Transverse colon (tissue), 4 donors: ENCODE data around the gene FAM83D. TPM values are rescaled to one million over a fixed set of nuclear protein-coding genes. Genes with fewer than 3 reads are reported as not detected.

Source experiments
- DNase-seq: peaks from one replicate; pipeline ENCODE4 v3.0.0-alpha.2; 2019
- H3K27ac ChIP-seq, 4 donors: fragments of 200-600 bp; sonication (generic); 2 replicates each; pipeline ENCODE4 v1.5.1; 2016 to 2018; ENCODE audit warnings: inconsistent platforms in 4 of 4
- H3K27me3 ChIP-seq: fragments of 200-600 bp; sonication (generic); 2 replicates; pipeline ENCODE4 v1.5.1; 2017; ENCODE audit warnings: inconsistent platforms
- H3K36me3 ChIP-seq, 4 donors: fragments of 200-600 bp; sonication (generic); 2 replicates each; pipeline ENCODE4 v1.5.1; 2017 to 2019; ENCODE audit warnings: inconsistent platforms in 4 of 4
- H3K4me1 ChIP-seq, 4 donors: fragments of 200-600 bp; sonication (generic); 2 replicates each; pipeline ENCODE4 v1.5.1; 2017 to 2020; ENCODE audit warnings: inconsistent platforms in 4 of 4
- H3K4me3 ChIP-seq, 4 donors: fragments of 200-600 bp; sonication (generic); 1 replicate in 1 of 4; 2 replicates in 3 of 4; pipeline versions ENCODE4 v1.5.1 to v1.6.1; 2017 to 2019; ENCODE audit warnings: inconsistent platforms in 4 of 4
- H3K9me3 ChIP-seq, 2 donors: fragments of 200-600 bp; sonication (generic); 2 replicates each; pipeline ENCODE4 v1.5.1; 2017 to 2019; ENCODE audit warnings: inconsistent platforms in 2 of 2
- EP300 ChIP-seq: sonication (generic); formaldehyde crosslinking; IDR thresholded peaks from one replicate; pipeline ENCODE4 v1.6.1; 2017; ENCODE audit warnings: antibody characterized with exemption, low read depth
- POLR2A ChIP-seq: fragments of 450-650 bp; IDR thresholded peaks from one replicate; pipeline ENCODE4 v1.6.1; 2016; ENCODE audit warnings: antibody characterized with exemption, mild to moderate bottlenecking, moderate library complexity
- POLR2AphosphoS5 ChIP-seq, 3 donors: sonication (generic); formaldehyde crosslinking; IDR thresholded peaks; one replicate each; pipeline ENCODE4 v1.6.1; 2016; ENCODE audit warnings: antibody characterized with exemption in 3 of 3
- WGBS, 2 donors: methylation state at CpG; one replicate each; pipeline ENCODE4 v1.1.5; 2018; ENCODE audit warnings: low coverage in 1 of 2; 5-methylcytosine and 5-hydroxymethylcytosine counted together
- in situ Hi-C, 4 donors: fragments of 200-750 bp; cut with MboI; loops; one replicate each; pipeline versions ENCODE4 v1.15.0 to v1.15.1; 2017; ENCODE audit warnings: low sequenced_read_pairs in 3 of 4, low pct_ligation_motif_present in 1 of 4, low pct_unique_long_range_greater_than_20kb in 1 of 4
- intact Hi-C: fragments of 100-400 bp; cut with DNase I; formaldehyde crosslinking; loops from one replicate; pipeline ENCODE4 v1.15.1; 2023; ENCODE audit warnings: low total_unique reads
- total RNA-seq, 4 donors: library from RNA; depleted of rRNA; stranded (reverse); fragments of >200 nt; gene quantifications; one replicate each; pipeline ENCODE4 v1.1.0, GENCODE V29; 2016
- TF ChIP-seq, protein P1 (sequence below), 5 experiments: fragments of 200-600 bp in 3 of 5; fragments of 450-650 bp in 2 of 5; sonication (generic) in 3 of 5; IDR thresholded peaks; 1 replicate in 2 of 5; 2 replicates in 3 of 5; pipeline ENCODE4 v1.5.1; 2016 to 2017; ENCODE audit warnings: antibody characterized with exemption in 5 of 5, inconsistent platforms in 3 of 5, mild to moderate bottlenecking in 2 of 5, moderate library complexity in 1 of 5

The FAM83D gene
- total RNA-seq, 4 donors from 2014 or later: 7.2 to 42.3 (median 19.6) TPM

DNA sequence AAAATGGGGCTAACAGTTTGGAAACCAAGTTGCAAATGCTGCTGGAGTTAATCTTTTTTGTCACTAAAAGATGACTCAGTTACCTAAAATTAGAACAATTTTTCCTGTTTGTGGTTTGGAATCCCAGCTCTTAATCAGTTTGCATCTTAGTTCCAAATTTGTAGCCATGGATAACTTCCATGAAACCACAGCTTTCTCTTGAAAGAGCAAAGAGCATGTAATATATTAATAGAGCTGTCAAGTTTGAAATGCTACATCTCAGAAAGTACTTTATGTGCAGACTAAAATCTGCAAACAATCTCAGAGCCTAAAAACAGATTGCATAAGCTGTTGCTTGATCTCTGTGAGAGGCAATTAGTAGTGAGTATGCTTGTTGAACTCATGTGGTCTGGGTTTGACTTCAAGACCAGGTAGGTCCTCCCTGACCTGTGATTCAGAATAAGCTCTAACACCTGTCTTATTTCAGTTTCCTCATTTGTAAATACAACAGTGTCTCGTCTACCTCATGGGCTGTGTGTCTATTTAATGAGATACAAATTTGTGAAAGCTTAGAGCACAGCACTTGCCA lies 59.5 kb downstream of the FAM83D start:
- in situ Hi-C loops: no loop called here
- no peak overlapping the region for H3K4me3 ChIP-seq

DNA sequence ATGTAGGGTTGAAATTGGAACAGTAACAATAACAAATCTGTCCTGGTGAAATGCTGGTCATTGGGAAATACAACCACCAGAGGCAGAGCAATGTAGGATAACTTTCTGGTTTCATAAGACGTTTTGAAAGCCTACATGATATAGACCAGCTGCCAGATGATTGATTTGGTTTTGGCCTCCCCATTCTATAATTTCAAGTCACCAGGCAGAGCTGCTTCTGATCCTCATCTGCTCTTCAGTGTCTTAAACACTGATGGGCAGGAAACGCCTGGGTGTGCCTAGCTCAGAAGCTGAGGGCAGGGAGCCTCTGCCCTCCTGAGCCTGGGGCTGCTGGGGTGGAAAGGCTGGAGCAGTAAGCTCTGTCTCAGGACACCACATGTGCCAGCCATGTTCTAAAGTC lies 60.4 kb downstream of the FAM83D start:
- H3K4me1 ChIP-seq: peaks cover 19 to 53% (median 31%) of the 10 kb centered on the region in 4 donors
- no peaks in the 10 kb centered on the region for H3K9me3 ChIP-seq
- peaks cover 0 to 3% (median 0%) of the 10 kb centered on the region in 4 donors for H3K36me3 ChIP-seq
- peak in 2 of 3 donors; percentile 73 to 77 for TF ChIP-seq POLR2AphosphoS5 (IDR thresholded peaks at IDR 0.05)
- TF ChIP-seq EP300: no peak
- TF ChIP-seq, protein P1, sequence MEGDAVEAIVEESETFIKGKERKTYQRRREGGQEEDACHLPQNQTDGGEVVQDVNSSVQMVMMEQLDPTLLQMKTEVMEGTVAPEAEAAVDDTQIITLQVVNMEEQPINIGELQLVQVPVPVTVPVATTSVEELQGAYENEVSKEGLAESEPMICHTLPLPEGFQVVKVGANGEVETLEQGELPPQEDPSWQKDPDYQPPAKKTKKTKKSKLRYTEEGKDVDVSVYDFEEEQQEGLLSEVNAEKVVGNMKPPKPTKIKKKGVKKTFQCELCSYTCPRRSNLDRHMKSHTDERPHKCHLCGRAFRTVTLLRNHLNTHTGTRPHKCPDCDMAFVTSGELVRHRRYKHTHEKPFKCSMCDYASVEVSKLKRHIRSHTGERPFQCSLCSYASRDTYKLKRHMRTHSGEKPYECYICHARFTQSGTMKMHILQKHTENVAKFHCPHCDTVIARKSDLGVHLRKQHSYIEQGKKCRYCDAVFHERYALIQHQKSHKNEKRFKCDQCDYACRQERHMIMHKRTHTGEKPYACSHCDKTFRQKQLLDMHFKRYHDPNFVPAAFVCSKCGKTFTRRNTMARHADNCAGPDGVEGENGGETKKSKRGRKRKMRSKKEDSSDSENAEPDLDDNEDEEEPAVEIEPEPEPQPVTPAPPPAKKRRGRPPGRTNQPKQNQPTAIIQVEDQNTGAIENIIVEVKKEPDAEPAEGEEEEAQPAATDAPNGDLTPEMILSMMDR (IDR thresholded peaks at IDR 0.05): peak in 1 of 5 experiments; percentile 4
- no peaks in the 10 kb centered on the region for H3K27me3 ChIP-seq
- in situ Hi-C loops (no loop called here), intact Hi-C loops (no loop called here)
- peak overlapping the region; percentile 51 to 73 (median 62) for H3K27ac ChIP-seq
- H3K4me3 ChIP-seq: no peak overlapping the region
- DNase-seq: no peak
- 43 to 66% methylated on average over 1 to 2 of the region's 2 CpGs for WGBS, 2 donors

More for the DNA sequence above, 59.5 kb downstream of the FAM83D start:
- no peaks in the 10 kb centered on the region for H3K27me3 ChIP-seq
- no peak for DNase-seq
- intact Hi-C loops: no loop called here
- WGBS, 2 donors: 25 to 42% methylated on average over 1 of the region's 1 CpG
- peaks cover 19 to 60% (median 34%) of the 10 kb centered on the region in 4 donors for H3K4me1 ChIP-seq
- H3K36me3 ChIP-seq: peaks cover 0 to 2% (median 0%) of the 10 kb centered on the region in 4 donors
- H3K27ac ChIP-seq: peak overlapping the region; percentile 51 to 73 (median 63)
- TF ChIP-seq, protein P1 (IDR thresholded peaks at IDR 0.05): no peak
- peak; percentile 25 to 83 (median 81) for TF ChIP-seq POLR2AphosphoS5 (IDR thresholded peaks at IDR 0.05)
- H3K9me3 ChIP-seq: no peaks in the 10 kb centered on the region

DNA sequence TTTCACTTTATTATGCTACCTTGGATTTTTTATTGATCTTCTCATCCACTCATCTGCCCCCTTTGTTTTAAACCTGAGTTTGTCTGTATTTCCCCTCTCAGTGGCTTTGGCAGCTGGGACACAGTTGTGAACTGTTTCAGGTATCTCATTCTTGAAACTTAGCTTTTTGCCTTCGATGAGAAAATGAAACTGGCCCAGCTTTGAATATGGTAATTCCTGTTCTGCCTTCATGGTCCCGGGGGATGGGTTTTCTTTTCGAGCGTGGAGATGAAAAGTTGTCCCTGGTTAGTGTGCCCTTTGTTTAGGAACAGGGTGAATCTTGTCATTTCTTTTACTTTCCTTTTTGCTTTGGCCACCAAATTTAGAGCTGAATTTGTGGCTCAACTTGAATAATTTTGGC lies 61.6 kb downstream of the FAM83D start:
- no peaks in the 10 kb centered on the region for H3K27me3 ChIP-seq
- no peak for TF ChIP-seq POLR2A
- TF ChIP-seq POLR2AphosphoS5 (IDR thresholded peaks at IDR 0.05): no peak
- TF ChIP-seq, protein P1 (IDR thresholded peaks at IDR 0.05): no peak
- TF ChIP-seq EP300: no peak
- H3K27ac ChIP-seq: peak overlapping the region in 1 of 4 donors; percentile 73
- no peaks in the 10 kb centered on the region for H3K9me3 ChIP-seq
- H3K36me3 ChIP-seq: peaks cover 0 to 3% (median 0%) of the 10 kb centered on the region in 4 donors
- in situ Hi-C loops (no loop called here), intact Hi-C loops (no loop called here)
- H3K4me3 ChIP-seq: no peak overlapping the region
- no peak for DNase-seq
- H3K4me1 ChIP-seq: peaks cover 19 to 44% (median 23%) of the 10 kb centered on the region in 4 donors
- 67 to 83% methylated on average over 3 to 4 of the region's 4 CpGs for WGBS, 2 donors

DNA sequence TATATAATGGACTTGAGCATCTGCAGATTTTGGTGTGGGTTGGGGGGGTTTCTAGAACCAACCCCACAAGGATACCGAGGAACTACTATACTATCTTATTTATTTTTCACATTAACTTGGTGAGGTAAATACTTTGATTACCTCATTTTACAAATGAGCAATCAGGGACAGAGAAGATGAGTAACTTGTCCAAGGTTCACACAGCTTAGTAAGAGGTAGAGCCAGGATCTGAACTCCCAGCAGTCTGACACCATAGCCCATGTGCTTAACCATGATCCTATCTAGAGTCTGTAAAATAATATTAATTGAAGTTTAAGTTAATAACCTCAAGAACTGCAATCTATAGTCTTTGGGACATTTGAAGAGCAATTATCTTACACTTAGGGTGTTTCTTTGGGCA lies 64.5 kb downstream of the FAM83D start:
- intact Hi-C loops (no loop called here), in situ Hi-C loops (no loop called here)
- no peak for DNase-seq
- TF ChIP-seq EP300 (no peak), POLR2A (no peak), POLR2AphosphoS5 (IDR thresholded peaks at IDR 0.05) (no peak)
- TF ChIP-seq, protein P1 (IDR thresholded peaks at IDR 0.05): no peak
- H3K4me1 ChIP-seq: peaks cover 11 to 20% (median 13%) of the 10 kb centered on the region in 4 donors
- no peaks in the 10 kb centered on the region for H3K9me3 ChIP-seq
- H3K36me3 ChIP-seq: peaks cover 0 to 6% (median under 1%) of the 10 kb centered on the region in 4 donors
- 75 to 97% methylated on average over 1 of the region's 1 CpG for WGBS, 2 donors
- no peak overlapping the region for H3K4me3 ChIP-seq
- H3K27ac ChIP-seq: no peak overlapping the region
- H3K27me3 ChIP-seq: no peaks in the 10 kb centered on the region
